HuH-7.5 (cell line): Measurements from ENCODE around the gene PTRH1.
A peak's percentile ranks its signal among the peaks of the same experiment; 100 is the strongest.

Experiments used
- DNase-seq: peaks from one replicate; pipeline ENCODE4 v3.0.0; 2011; ENCODE audit warnings: low spot score

PTRH1 gene

DNA sequence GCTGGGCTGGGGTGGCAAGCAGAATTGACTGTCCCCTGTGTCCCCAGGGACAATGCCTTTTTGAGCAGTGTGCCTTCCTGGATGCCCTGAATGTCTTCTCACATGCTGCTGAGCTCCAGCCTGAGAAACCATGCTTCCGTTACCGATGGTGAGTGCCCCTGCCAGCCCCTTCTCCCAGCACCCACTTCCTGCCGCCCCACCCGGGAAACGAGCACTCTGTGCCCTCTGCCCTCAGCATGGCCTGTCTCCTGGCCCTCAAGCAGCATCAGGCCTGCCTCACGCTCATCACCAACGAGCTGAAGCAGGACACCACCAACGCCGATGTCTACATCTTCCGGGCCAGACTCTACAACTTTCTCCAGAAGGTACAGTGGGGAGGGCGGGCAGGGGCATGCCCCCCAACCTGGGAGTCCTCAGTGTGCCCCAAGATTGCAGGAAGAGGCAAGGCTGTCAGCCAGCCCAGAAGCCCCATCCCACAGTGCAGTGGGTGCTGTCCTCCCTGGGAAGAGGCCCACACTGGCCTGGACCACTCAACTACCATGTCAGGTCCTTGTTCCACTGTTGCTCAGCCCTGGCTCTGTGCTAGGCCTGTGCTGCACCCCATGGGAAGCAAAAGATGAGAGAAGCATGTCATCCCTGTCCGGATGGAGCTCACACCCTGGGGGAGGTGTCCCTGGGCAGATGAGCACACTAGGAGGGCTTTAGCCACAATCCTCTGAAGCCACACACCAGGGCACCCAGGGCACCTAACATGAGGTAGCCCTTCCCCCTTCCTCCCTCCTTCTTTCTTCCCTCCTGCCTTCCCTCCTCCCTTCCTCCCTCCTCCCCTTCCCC lies 4.8 kb upstream of the PTRH1 start:
- no peak for DNase-seq

DNA sequence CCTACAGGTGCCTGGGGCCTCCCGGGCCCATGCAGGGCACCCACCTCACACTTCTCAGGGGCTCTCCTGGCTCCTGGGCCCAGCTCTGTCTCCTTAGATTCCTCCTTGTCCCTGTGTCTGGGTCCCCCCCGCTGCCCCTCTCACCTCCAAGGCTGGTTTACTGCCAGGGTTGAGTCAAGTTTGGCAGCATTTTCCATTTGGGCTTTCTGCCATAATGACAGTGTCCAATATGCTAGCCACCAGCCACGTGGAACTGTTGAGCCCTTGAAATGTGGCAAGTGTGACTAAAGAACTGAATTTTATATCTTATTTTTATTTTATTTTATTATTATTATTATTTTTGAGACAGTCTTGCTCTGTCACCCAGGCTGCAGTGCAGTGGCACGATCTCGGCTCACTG lies 2.3 kb upstream of the PTRH1 start:
- DNase-seq: no peak

DNA sequence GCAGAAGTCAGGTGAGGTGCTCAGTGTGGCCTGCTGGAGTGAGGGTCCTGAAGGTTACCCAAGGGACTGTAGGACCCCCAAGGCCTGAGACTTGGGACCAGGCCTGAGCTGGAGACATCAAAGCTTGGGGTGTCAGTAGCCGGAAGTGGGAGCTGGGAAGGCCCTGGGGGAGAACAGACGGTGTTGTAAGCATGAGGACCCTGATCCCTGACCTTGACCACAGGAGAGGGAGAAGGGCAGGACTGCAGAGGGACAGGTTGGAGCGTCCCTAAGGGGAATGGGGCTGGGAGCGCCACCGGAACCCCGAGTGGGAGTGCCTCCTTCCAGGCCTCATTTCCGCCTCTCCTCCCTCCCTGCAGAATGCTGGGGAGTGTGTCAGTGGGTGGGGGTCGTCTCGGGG lies 949 bp upstream of the PTRH1 start:
- no peak for DNase-seq

DNA sequence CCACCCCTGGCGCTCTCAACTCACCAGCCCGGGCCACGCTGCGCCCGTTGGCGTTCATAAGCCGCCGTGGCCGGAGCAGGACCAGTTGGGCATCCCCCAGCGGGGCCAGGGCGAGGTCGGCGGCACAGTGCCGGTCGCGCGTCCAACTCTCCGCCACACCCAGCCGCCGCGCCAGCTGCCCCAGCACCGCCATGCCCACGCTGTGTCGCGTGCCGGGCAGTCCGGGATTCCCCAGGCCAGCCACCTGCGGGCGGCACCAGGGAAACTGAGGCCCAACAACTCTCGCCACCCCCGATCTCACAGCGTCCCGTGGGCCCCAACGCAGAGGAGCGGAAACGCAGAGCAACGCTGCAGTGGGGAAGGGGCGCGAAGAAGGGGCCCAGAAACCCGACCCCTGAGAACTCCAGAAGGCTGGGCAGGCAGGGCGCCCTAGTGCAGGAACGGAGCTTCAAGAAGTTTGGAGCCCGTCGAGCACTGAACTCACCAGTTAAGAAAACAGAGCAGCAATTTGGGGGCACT lies 453 bp downstream of the PTRH1 start:
- DNase-seq: peak; percentile 55

DNA sequence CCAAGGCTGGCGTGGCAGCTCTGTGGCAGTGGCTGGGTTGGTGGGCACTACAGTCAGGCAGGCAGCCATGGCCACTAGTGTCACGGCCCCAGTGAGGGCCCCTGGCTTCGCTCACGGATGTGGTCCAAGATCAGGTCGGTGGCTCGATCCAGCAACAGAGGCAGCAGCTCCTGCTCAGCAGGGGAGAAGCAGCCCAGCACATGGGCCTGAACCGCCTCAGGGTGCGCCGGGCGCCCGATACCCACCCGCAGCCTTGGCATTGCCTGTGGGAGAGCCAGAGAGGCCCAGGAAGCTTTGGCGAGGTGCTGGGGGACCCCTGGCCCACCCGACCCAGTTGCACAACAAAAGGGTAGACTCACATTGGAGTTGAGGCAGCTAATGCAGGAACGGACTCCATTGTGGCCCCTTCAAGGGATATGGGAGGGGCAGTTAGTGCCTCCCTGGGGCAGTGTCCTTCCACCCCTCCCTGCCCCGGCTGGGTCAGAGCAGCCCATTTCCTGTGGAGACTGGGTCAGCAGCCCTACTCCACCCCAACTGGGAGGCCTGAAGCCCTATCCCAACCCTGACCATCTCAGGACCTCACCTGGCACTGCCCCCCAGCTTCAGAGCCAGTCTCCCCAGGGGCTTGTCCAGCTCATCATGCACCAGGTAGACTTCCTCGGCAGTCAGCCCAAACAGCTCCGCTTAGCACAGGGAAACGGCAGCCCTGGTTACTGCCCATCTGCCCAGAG lies 1.3 kb downstream of the PTRH1 start:
- DNase-seq: no peak

DNA sequence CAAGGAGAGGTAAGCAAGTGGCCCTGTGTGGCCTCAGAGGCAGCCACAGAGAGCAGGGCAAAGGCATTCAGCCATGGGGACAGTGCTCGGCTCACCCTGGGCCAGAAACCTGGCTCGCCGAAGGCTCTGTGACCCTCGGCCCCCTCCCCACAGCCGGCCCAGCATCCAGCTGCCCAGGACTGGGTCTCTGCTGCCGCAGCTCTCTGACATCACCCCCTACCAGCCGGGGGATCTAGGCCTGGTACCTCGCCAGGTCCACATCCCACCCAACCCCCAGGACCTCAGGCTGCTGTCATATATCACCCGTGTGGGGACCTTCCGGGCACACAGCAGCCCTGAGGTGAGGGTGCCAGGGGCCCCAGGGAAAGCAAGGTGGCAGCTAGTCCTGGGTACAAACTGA lies 2.6 kb downstream of the PTRH1 start:
- no peak for DNase-seq

DNA sequence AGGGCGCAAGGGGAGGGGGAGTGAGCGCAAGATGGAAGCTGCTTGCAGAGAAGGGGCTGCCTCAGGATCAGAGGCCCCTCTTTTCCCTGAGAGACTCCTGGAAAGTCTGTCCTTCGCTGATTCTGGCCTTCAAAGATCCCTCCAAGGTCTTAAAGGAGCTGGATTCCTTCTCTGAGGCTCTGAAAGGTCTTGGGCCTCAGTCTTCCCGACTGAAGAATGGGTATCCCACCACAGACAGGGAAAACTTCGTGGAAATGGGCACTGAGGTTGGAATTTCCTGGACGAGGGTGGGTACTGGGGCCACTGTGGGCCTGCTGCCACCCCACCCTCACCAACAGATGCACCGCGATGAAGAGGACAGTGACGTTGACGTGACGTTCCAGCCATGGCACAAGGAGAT lies 3.1 kb downstream of the PTRH1 start:
- no peak for DNase-seq

DNA sequence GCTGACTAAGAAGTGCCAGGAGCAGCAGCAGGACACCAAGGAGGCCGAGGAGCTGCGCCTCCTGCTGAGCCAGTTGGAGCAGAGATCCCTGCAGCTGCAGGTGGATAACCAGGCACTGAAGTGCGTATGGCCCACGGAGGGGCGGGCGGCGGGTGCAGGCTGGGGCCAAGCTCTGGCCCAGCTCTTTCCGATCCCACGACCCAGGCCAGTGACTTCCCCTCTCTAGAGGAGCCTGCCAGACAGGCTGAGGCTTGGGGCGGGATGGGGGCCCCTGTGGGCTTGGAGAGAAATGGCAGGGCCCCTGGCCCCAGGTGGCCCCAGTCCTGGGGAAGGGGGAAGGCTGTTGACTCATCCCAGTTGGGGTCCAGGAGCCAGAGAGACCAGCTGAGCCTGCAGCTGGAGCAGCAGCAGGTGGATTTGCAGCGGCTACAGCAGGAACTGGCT lies 3.6 kb downstream of the PTRH1 start:
- no peak for DNase-seq

DNA sequence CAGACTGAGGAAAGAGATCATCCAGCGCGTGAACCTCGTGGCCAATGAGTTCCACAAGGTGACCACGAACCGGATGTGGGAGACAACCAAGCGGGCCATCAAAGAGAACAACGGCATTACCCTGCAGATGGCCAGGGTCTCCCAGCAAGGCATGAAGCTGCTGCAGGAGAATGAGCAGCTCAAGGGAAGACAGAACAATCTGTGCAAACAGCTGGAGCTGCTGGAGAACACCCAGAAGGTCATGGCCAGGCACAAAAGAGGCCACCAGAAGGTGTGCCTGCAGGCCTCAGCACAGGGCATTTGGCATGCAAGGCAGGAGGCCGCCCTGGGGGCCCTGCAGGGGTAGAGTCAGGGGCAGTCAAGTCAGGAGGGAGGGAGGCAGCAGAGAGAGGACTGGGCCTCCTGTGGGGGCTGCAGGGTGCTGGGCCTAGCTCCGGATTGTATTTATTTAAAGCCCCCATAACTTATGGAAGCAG lies 4.2 kb downstream of the PTRH1 start:
- DNase-seq: no peak

DNA sequence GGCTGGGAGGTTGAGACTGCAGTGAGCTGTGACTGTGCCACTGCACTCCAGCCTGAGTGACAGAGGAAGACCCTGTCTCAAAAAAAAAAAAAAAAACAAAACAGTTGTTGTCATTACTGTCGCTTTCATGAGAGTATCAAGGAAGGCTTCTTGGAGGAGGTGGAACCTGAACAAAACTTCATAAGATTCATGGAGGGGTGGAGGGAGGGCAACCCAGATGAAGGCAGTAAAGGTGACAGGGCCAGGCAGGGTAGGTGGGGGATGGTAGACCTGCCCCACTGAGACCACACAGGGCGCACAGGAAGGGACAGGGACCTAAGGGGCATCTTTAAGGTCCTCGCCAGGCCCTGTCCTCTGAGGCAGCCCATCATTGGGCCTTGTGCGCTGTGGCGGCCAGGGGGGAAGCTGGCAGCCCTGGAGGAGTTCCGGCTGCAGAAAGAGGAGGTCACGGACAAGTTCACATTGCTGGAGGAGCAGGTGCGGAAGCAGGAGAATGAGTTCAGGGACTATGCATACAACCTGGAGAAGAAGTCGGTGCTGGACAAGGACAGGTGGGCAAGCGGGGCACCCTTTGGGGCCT lies 5.2 kb downstream of the PTRH1 start:
- no peak for DNase-seq

DNA sequence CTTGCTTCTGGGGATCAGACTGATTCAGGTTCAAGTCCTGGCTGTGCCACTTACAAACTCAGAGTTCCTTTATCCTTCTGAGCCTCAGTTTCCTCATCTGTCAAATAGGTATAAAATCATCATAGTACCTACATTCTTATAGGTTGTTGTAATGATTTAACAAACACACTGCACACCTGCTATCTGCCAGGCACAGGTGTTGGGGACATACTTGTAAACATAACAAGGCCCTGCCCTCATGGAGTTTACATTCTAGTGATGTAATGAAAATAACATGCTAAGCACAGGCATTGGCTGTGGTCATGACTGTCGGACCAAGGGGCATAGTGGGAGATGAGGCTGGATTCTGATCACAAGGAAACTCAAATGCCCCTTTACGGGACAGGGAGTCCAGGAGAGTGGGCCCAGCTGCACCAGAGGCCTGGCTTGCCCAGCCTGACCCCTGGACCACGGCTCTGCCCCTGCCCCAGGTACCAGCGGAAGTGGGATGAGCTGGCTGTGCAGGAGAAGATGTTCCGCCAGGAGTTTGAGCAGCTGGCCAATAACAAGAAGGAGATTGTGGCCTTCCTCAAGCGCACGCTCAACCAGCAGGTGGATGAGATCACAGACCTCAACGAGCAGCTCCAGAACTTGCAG lies 6.4 kb downstream of the PTRH1 start:
- no peak for DNase-seq

DNA sequence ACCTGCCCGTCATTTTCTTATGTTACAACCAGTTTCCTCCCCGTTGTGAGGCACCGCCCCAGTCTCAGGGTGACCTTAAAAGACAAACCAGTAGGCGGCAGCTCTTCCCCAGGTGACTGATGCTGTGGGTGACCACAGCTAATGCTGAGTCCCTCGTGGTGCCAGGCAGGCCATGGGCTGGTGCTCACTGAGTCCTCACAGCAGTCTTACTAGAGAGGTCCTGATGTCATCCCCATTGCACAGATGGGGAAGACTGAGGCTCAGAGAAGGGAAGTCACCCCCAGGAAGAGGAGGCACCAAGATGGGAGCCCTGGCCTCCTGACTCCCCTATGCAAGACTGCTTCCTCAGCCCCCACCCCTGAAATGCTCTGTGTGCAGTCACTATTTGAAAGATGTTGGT lies 7.7 kb downstream of the PTRH1 start:
- peak; percentile 53 for DNase-seq

DNA sequence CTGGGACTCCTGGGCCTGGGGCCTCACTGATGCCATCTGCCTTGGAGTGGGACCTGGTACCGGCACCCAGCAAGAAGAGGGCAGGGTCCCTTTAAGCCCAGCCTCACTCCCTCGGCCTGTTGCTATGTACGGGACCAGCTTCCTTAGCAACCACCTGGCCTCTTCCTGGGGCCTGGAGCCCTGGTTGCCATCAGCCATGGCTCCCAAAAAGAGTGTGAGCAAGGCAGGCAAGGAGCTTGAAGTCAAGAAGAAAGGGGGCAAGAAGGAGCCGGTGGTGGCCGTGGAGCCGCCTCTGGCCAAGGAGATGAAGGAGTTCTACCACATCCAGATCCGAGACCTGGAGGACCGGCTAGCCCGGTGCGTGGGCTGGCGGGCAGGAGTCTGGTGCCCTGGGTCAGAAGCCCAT lies 8.6 kb downstream of the PTRH1 start, which contains the start of gene CFAP157:
CFAP157 (plus strand) TSS at position 153 of the 406 bp plus-strand sequence; CDS start at position 197, 44 bp downstream.
- DNase-seq: no peak

DNA sequence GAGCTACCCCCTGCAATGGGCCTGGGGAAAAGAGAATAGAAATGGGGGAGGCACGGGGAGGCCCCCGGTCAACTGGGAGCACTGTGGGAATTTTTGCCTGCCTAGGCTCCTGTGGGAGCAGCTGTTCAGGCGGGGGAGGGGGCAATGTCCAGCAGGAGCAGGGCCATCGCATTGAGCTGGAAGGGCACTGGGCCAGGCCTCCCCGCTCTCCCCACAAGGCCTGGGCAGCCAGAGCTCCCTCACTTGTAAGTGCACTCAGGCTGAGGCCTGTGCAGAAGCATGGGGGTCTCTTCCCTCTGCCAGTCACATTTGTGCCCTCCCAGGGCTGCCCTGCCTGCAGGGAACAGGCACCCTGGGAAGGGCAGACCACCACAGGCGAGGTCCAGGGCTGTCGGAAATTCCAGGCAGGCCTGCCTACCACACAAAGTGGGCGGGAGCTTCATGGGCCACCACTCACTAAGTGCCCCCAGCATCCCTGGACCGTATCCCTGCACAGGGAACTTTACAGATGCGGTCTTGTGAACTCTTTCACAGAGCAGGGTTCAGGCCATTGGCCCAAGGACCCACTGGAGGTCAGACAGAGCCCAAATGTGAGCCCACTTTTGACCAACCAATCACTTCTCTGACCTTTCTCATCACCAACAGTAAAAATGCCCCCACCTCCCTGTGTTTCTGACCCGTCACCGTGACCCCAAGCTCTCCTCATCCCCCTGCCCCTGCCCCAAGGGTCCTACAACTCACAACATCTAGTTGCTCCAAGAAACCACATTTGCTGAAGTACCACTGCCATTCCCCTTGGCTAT lies 9.7 kb downstream of the PTRH1 start:
- DNase-seq: no peak

DNA sequence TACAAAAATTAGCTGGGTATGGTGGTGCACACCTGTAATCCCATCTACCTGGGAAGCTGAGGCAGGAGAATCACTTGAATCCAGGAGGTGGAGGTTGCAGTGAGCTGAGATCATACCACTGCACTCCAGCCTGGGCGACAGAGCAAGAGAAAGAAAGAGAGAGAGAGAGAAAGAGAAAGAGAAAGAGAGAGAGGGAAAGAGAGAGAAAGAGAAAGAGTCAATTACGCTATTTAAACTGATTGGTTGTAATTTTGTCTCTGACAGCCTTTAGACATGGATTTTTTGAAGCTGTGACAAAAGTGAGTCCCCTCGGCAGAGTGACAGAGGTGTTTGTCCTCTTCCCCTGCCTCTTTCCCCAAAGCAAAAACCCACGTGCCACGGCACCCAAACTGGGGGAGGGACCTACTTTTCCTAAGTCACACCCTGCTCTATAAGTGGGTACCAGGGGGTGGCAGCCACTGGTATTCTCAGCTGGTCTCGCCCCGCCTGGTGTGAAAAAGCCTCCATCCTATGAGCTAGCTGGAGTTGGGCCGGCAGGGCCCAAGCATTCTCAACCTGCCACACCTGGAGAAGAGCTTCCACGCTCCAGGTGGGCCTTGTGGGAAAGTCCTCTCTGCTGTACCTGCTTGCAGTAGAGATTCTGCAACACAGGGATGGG lies 12.0 kb downstream of the PTRH1 start:
- no peak for DNase-seq

DNA sequence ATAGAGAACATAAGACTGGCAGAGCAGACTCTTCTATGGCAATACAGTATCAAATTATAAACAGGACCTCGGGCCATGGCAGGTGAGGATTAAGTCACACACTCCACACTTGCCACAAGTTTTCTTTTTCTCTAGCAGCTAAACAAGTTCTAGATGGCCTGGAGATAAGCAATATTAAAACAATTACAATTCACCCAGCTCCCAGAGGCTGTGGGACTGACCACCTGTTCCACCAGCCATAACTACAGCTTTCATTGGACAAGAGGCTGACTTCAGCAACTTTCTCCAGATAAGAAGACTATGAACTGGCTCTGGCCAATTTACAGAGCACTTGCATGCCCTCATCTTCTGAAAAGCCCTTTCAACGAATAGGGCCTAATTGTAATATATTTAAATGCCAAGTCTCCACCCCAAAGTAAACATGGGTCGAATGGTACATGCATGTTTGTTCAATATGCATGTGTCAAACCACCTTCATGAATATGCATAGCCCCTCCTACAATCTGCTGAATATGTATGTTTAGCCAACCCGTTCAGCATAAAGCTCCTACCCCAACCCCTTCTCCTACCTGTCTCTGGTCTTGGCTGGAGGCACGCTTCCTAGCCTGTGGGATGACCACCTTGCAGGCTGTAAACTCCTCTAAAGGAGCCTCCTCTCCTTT lies 14.7 kb downstream of the PTRH1 start:
- no peak for DNase-seq

DNA sequence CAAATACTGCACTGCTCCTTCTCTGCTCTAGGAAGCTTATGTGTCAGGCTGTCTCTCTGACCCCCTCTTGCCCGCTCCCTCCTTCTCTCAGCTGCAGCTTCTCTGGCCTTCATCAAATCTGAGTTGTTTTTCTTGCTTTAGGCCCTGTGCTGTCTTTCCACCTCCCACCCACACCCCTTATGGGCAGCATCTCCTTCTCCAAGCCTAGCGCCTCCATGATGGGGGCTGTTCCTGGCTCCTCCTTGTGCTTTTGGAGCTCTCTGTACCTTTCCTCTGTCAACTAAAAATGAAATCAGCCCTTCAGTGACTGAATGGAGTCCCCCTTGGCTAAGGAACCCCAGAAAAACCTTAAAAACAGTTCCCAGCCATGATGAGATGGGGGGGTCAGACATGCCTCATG lies 15.3 kb downstream of the PTRH1 start:
- DNase-seq: no peak

DNA sequence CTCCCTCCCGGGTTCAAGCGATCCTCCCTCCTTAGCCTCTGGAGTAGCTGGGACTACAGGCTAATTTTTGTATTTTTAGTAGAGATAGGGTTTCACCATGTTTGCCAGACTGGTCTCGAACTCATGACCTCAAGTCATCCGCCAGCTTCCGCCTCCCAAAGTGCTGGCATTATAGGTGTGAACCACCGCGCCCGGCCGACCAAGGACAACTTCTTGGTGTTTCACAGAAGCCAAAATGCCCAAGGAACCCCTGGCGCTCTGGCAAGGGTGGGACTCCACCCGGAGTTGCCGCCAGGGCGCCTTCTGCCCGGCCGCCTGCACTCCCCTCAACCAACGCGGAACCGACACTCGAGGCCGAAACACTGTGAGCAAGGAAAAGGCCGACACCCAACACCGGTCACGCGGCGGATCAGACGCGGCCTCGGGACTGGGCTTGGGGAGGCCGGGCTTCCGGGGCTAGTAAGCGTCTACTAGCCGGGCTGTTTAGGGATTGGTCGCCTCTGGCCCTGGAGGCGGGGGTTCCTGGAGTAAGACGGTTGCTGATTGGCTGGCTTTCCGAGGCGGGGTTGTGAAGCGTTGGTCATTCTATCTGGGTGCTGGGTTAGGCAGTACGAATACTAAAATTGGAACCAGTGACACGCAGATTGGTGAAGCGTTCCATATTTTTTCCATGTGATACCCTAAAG lies 16.3 kb downstream of the PTRH1 start:
- peak; percentile 90 for DNase-seq

DNA sequence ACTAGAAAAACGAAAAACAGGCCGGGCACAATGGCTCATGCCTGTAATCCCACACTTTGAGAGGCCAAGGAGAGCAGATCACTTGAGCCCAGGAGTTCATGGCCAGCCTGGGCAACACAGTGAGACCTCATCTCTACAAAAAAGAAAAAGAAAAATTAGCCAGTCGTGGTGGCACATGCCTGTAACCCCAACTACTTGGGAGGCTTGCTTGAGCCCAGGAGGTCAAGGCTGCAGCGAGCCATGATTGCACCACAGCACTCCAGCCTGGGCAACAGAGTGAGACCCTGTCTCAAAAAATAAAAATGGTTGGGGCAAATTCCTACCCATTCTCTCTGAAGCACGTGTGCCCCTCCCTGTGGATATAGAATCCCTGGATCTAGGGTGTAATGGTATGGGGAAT lies 17.1 kb downstream of the PTRH1 start:
- DNase-seq: no peak

DNA sequence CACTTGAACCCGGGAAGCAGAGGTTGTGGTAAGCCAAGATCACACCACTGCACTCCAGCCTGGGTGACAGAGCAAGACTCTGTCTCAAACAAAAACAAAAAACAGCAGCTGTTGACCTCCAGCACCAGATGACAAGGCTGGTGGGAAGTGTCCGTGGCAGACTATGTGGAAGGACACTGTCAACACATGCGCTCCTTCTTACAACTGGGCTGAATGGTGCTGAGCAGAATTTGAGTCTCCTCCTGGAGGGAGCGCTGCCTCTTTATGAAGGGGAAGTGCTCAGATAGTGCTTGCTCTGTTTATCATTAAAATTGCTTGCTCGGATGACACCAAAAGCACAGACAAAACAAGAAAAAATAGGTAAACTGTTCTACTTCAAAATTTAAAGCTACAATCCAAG lies 17.9 kb downstream of the PTRH1 start:
- DNase-seq: no peak
